GM18861 (cell line): ENCODE data around the gene SERPINA9.
"Not testable (repeated sequence)": the region's sequence is repeated elsewhere in the genome, so short reads cannot be mapped to it uniquely, and the experiment has no call there.

ENCODE experiments used
- ATAC-seq: cut with Tn5 transposase; IDR thresholded peaks from one replicate; pipeline ENCODE4 v1.9.1; 2021; ENCODE audit not compliant: unreplicated experiment

SERPINA9 gene, protein sequence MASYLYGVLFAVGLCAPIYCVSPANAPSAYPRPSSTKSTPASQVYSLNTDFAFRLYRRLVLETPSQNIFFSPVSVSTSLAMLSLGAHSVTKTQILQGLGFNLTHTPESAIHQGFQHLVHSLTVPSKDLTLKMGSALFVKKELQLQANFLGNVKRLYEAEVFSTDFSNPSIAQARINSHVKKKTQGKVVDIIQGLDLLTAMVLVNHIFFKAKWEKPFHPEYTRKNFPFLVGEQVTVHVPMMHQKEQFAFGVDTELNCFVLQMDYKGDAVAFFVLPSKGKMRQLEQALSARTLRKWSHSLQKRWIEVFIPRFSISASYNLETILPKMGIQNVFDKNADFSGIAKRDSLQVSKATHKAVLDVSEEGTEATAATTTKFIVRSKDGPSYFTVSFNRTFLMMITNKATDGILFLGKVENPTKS

DNA sequence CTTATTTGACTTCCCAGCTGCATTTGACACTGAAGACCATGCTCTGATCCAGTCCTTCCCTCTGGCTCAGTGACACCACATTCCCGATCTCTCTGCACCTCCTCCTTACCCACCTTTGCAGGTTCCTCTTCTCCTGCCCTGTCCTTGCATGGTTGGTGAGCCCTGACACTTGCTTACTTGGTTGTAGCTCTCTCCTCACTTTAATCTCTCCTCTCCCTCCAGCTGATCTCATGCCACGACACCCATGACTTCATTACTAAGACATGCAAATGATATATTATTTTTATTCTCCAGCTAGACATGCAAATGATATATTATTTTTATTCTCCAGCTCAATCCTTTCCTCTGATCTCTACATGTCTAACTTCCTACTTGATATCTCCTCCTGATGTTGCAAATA is at the start of gene SERPINA9:
Gene SERPINA9 (minus strand): TSS at position 175 of the 400 bp plus-strand sequence. CDS start 6,357 bp downstream, outside the sequence.
- no peak for ATAC-seq

DNA sequence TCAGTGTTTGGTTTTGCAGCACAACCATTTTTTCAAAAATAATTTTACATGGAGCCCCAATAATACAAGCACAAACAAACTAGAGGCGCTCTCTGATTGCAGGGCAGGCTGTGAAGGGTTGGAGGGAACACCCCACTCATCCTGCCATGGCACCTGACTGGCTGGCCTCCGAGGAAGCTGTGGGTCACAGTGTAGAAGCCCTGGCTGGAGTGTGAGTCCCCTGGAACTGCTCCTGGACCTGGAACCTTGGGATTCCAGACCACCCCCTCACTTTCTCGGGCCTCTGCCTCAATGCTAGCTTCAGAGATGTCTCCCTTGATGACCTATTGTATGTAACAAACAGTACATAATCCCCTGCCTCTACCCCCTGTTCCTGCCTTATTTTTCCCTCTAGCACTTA is 48.1 kb upstream of the SERPINA9 start:
- ATAC-seq: no peak

DNA sequence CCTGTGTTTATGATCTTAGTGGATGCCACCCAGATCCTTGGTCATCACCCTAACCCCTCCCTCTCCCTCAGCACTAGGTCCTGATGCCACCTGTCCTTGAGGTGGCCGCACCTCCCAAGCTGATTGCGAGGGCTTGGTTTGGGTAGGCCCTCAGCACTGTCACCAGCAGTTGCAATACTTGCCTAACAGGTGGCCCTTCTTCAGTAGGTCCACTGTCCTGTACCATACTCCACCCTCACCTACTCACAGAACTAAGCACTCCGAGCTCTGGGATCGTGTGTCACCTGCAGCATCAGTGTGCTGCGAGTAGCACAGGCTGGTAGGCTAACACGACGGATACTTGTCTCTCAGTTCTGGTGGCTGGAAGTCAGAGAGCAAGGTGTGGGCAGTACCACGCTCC is 47.3 kb upstream of the SERPINA9 start:
- no peak for ATAC-seq

DNA sequence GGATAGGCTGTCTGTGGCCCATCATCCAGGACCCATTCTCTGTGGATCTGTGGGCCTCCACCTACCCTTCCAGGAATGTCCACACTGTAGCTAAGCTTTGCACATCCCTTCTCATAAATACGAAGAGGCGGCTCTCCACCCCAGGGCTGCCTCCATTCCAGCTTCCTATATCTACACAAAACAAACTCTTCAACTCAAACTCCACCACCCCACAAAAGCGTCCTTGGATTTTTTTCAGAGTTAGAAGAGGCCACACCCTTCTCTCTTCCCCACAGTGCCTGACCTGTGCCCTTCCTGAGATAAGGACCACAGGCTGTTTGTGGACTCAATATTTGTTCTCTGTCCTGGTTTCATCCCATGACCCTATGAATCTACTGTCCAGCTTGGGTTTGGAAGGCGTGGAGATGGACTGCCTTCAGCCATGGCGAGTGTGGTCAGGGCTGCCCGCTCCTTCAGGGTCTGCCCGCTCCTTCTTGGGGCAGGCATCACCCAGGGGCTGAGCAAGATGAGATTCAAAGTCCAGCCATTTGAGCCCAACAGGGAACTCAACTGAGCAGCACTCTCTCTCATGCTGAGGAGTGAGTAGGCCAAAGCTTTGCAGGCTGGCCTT is 46.2 kb upstream of the SERPINA9 start:
- no peak for ATAC-seq

DNA sequence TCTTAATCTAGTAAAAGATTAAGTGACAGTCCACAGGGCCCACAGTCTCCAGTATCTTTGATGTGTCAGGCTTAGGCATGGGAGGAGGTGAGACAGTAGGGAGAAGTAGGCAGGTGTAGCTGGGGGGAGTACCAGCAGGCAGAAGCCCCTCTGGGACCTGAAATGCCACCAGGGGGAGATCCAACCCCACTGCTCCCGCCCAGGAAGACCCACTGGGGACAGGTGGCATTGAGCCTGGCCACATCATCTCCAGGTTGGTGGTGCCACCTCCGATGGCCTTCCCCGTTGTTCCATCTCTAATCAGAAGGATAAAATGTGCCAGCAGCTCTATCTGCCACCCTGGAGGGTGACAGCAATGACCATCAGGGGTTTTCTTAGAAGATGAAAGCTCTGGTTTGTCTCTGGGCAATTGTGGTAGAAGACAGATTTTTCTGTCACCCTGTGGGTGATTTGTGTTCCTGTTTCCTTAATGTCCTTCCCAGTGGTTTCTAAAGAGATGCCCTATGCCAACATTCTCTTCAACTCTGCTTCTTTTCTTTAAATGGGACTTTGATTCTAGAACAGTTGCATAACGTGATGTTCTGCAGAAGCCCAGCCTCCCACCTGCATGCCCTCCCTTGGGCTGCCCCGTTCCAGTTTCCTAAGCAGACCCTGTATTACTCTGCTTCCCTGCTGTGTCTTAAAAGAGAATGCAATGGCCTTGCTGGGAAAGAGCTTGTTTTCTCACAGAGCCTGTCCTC is 45.5 kb upstream of the SERPINA9 start:
- ATAC-seq: no peak

DNA sequence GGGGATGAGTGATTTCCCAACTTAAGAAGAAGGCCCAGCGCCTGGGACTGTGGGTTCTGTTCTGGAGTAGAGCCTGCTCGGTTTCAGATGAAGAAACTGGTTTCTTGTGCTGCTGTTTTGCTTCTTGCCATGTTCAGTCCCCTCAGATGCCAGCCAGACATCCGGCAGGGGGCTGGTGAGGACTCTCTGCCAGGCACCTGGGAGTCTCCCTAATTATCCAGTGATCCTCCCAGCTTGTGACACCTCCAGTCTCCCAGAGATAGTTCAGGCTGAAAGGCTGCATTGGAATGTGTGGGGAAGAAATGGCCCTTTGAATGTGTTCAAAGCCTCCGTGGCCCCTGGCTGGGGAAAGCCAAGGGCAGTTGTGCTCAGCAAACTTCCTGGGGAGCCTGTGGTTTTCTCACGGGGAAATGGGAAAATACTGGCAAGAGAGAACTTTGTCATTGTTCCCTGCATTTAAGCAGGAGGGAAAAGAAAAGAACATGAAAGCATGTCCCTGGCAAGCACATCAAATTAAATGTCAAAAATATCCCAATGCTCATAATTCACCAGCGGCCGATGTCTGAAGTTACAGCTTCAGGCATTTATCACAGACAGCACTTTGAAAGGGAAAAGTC is 41.8 kb upstream of the SERPINA9 start:
- ATAC-seq: no peak

DNA sequence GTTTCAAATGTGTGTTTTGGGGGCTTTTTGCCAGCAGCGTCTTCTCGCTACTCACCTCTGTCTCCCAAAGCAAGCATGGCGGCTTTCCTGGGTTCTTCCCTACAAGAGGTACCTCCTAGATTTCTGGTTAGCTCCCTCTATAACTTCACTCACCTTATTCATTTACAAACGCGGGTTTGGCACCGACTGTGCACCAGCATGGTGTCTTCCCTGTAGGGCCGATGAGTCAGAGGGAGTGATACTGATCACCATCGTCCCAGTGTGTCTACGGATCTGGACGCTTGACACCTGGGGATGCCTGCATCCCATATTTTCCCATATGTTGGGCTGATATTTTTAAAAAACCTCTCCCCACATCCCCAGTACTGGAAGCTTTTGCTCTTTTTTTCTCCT is 41.2 kb upstream of the SERPINA9 start:
- no peak for ATAC-seq

DNA sequence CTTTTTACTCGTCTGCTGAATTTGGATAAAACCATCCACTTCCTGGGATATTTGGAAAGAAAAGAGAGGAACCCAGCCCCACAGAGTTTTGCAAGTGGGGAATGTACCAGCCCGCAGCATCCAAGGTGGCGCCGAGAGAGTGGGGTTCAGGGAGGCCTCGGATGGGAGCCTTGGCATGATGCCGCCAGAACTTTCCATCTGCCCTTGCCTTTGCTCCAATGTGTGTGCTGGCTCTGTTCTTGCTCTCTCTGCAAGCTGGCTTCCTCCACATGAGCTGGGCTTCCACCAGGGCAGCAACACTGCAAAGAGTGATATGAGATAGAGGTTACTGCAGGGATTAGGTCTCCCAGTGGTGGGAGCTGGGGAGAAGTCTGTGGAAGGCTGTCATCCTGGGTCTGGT is 39.9 kb upstream of the SERPINA9 start:
- no peak for ATAC-seq

DNA sequence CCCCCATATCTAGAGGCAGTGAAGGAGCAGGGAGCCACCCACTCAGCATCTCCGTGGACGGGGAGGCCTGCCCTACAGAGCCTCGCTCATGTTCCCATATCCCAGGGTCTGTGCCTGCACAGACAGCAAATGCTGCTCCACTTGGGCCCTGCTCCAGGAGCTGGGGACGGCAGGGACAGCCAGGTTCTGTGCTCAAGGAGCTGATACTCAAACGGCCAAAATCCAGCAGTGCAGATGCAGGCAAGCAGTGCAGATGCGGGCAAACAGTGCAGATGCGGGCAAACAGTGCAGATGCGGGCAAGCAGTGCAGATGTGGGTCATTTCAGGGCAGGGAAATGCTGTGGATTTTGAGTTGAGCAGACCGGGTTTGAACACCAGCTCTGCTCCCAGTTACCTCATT is 39.4 kb upstream of the SERPINA9 start:
- no peak for ATAC-seq

DNA sequence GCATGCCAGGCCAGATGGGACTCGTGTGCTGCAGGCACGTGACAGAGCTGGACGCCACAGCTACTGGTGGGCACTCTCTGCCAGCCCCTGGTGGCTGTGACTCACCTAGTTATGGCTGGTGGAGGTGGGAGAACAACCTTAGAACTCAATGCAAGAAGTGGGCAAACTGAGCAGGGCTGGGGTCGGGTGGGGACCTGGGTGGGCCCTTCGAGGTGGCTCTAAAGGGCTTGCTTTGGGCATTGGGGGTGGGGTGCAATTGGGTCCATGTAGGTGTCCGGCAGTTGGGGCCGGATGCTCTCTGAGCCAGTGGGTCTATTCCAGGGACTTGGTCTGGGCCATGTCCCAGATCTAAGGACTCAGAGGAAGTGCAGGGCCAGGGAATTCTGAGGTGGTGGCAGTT is 38.4 kb upstream of the SERPINA9 start:
- no peak for ATAC-seq

DNA sequence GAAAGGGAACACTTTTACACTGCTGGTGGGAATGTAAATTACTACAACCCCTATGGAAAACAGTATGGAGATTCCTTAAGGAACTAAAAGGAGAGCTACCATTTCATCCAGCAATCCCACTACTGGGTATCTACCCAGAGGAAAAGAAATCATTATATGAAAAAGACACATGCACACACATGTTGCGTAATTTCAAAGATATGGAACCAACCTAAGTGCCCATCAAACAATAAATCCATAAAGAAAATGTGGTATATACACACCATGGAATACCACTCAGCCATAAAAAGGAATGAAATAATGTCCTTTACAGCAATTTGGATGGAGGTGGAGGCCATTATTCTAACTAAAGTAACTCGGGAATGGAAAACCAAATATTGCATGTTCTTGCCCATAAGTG is 34.5 kb upstream of the SERPINA9 start:
- ATAC-seq: not testable (repeated sequence)

DNA sequence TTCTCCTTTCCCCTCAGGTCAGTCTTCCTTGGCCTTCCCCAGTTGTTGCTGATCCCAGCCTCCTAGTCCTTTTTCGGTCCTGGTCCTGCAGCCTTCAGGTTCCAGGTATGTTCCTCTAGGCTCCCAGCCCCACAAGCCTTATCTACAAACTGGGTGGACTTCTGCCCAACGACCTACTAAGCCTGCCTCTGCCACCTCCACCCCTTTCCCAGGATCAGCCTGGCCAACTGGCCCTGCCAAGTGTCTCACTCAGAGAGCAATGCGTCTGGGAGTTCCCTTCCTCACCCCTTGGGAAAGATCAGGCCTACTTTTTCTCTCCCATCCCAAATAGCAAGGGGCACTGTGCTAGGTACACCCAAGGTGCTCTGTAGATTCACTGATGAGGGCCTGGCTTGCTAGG is 33.4 kb upstream of the SERPINA9 start, which contains the start of gene SERPINA12:
Gene SERPINA12 (minus strand): TSS at position 114 of the 400 bp plus-strand sequence. CDS start 11,072 bp downstream, outside the sequence.
- no peak for ATAC-seq

DNA sequence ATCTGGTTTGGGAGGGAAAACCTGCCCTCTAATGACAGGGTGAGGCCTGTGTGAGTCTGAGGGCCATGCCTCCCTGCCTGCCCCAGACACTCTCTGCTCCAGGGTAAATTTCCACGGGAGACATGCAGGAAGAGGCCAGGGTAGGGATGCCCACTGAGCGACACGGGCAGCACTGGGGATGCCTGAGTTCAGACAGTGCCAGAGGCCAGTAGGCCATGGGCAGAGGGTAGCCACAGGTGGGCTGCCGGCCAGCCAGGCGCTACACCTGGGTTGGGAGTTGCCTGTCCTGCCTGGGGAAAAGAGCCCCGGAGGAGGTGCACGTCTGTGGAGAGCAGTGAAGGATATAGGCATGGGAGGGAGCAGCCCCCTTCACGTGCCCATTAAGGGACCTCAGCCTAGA is 29.6 kb upstream of the SERPINA9 start:
- ATAC-seq: no peak

DNA sequence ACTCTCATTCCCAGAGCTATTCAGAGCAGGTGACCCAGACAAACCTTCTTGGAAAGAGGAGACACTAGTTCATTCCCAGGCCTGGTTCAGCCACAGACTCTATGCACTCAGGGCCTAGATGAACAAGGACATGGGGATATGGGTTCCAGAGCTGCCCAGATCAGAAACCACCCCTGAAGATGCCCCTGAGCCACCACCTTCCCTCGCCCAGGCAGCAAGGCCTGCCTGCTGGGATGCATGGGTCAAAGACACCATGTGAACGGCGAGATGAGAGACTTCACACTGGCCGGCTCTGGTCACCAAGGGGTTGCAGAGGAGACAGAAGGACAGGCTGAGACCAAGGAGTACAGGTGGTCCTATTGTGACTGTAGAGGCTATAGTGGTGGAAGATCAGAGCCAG is 29.2 kb upstream of the SERPINA9 start:
- ATAC-seq: no peak

DNA sequence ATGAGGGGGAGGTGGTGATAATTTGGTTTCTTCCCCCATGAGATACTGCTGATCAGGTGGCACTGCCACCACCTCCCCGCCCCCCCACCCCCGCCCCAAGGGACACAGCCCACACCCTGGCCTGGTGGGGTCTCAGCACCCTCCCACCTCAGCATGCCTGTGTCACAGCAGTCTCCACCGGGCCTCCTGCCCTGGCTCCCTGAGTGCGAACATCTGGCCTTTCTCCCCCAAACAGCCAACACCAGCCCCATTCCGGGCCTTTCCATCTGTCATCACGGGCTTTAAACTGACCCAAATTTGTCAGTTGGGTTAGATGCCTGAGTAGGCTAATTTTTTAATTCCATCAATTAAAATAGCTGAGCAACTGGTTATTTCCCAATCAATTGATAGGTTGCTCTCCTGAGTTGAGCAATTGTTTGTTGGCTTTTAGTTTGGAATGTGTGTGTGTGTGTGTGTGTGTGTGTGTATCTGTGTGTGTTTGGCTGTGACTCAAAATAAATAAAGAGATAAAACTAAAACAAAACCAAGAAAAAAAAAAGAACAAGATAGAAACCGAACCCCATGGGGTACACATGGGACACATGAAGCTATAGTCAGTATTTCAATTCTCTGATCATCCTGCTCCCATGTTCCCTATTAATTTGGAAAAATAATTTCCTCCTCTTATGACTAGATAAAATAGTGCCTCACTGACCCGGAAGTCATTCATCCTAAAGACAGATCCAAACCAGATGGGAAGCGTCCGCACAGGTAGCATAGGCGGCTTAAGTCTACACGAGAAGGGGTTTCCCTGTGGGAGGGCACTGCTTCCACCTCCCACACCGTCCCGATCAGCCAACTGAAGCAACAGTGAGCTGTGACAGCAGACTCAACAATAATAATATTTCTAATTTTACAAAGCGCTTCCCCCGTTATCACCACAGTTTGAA is 25.9 kb upstream of the SERPINA9 start:
- ATAC-seq: no peak

DNA sequence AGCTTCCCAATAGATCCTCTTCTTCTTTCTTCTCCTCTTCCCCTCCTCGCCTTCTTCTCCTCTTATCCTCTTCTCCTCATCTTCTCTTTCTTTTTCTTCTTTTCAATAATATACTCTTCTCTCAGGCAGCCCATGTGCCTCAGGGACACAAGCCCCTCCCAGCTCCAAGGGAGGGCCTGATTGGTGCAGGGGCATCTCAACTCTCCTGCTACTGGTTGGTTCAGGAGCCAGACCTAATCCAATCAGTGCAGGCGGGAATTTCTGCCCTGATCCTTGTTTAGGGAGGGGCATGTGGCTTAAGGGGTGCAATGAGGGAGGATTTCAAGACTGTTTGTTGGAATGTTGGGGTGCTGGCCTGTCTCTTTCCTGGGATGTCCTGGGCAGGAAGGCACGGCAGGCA is 24.3 kb upstream of the SERPINA9 start:
- ATAC-seq: no peak

DNA sequence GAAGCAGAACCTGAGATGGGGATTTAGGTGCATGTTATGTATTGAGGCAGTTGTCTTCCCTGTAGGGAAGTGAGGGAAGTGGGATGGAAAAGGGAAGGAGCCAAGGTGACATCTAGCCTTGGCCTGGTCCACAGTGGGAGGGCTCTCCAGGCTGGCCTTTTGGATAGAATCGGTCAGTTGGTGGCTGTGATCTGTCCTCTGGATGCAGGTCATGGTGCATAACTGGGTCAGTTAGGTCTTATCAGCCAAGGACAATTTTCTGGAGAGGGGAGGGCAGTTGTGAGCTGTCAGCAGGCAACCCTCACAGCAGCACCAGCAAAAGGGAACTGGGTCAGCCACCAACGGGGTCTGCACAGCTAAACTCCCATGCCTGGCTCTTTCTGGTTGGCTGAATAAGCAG is 23.7 kb upstream of the SERPINA9 start:
- no peak for ATAC-seq

DNA sequence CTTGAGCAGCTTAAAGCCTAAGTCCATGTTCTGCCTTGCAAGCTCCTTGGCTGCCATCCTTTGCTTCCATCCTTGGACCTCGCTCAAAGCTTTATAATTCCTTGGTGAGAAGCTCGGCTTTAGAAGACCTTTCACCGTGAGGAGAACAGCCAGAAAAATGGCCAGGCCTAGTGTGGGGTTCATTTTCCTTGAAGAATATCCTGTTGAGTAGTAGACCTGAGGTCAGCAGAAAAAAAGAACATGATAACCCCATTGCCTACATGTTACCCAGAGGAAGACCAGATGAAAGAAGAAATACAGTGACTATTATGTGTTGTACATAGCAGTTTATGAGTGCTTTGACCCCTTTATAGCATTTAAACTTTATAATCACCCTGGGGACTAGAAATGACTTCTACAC is 22.2 kb upstream of the SERPINA9 start:
- ATAC-seq: no peak

DNA sequence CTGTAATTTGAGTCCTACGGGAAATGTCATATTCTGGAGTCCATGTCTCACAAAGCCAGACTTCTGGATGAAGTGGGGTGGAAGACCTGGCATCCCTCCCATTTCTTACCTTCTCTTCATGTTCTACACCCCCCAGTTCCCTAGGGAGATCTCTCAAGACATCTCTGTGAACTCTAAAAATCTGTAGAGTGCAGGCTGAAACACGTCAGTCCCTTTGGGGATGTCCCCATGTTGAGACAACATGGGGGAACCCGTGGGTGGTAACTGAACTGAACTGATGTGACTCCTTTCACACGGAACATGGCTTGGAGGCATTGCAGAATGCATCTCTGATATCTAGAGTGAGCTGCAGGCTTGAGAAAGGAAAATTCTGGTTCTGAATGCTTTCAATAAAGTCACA is 18.1 kb upstream of the SERPINA9 start:
- ATAC-seq: peak; percentile 53

DNA sequence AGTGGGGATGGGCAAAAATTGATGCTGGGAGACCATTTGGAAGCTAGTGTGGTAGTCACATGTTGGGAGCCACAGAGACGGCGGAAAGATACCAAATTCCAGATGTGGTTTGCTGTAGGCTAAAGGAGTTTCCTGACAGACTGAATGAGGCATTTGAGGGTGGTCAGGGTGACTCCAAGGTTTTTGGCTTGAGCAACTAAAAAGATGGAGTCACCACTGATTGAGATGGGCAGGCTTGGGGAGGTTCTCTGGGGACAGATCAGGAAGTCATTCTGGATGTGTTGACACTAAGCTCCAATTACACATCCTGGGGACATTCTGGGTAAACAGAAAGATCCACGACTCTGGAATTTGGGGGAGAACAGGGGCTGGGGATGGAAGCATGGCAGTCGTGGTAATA is 15.5 kb upstream of the SERPINA9 start:
- ATAC-seq: no peak
